Stimulated activated naive CD8-positive, alpha-beta T cell treated with anti-CD3 and anti-CD28 coated beads, Interleukin-15, Interleukin-2, amounts not matched to agents 100 U/mL and 50 U/mL, for 24 hours (primary cell): ENCODE measurements around the gene BACH2.

ENCODE experiments used
- ATAC-seq: fragments of 150-1000 bp; cut with Tn5 transposase; one replicate; pipeline ENCODE4 v1.10.0; 2021
- DNase-seq: peaks from one replicate; pipeline ENCODE4 v3.0.0; 2021

Gene BACH2

DNA sequence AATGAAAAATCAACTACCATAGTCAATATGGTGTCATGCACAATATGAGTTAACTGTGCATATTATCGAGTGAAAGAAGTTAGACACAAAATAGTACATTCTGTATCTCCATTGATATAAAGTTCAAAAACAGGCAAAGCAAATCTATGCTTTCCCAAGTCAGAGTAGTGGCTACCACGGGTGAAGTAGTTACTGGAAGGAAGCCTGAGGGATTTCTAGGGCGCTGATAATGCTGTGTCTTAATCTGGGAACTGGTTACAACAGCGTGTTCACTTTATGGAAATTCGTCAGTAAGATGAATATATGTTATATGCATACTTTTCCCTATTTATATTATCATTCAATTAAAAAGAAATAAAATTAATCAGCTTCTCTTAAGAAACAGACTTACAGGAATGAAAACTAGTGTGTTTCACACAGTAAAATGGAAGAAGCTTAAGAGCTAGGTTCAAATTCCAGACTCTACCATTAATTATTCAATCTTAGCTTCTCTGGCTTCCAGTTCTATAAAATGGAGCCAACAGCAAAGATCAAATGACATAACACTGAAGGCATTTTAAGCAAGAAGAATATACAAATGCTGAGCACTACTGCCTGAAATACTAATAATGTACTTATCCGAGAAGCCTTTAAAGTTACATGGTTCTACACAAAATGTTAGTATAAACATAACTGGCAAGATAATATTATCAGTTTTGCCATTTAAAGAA is 19.2 kb downstream of the BACH2 start:
- ATAC-seq (no peak), DNase-seq (no peak)

DNA sequence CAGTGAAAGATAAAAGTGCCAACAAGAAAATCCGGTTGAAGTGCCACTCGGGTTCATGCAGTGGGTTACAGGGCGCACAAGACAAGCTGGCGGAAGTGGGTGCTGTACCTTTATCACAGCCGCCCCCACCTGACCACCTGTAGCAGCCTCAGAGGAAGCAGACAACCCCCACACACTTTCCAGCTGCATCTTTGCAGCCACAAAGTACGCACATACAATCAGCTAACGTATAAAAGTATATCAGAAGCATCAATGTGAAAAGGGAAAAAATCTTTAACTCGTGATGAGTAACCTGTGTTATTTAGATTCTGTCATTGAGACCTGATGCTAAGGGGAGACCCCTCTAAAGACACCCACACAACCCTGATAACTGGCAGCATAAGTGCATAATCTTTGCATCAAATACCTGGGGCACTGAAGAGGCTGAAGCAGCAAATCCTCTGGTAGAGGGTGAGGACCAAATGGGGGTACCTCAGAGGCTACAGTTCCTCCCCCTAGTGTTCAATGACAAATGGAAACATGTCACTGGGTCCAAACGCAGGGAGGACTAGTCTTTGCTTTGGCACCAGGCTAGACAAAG is 22.1 kb downstream of the BACH2 start:
- DNase-seq (peak; percentile 88), ATAC-seq (peak; percentile 90)

DNA sequence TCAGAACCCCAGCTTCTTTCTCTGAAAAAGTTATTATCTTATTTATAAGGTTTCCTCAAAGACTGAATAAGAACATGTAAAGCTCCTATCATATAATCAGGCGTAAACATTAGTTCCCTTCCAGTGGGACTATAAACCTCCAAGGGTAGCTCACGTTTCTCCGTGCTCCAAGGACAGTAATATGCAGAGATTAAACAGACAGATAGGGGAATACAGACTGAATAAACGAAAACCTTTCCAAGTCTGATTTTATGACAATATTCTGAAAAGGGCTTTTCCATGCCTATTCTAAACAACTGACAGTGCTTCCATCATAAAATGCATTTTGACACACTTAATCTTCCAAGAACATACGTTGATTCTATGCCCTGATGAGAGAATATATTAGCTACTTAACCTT is 22.8 kb downstream of the BACH2 start:
- no peak for DNase-seq
- no peak for ATAC-seq

DNA sequence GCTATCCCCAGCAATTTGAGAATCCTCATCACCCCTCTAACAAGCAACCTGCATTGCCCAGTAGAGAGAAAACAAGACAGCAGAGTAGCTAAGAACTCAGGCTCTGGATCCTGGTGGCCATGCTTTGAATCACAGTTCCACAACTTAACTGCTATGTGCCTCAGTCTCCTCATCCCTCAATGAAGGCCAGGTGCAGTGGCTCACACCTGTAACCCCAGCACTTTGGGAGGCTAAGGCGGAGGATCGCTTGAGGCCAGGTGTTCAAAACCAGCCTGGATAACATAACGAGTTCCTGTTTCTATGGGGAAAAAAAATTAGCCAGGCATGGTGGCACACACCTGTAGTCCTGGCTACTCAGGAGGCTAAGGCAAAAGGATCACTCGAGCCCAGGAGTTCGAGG is 23.7 kb downstream of the BACH2 start:
- ATAC-seq (no peak), DNase-seq (no peak)

DNA sequence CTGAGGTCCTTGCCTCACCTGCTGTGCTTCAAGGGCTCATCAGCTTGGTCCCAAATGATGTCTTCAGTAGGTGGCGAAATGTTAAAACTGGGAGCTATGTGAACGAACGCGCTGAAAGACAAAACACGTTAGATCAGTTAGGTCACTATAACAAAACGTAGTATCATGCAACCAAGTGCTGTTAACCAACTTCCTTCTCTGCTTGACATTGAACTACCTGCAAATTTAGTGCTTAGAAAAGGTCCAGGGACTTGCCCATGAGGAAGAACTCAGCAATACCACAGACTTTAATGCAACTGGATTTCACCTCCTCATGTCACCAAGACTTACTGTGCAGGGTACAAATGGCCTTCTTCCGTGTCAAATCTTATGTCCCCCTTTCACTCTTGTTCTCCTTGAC is 24.8 kb downstream of the BACH2 start:
- DNase-seq, result no peak
- no peak for ATAC-seq

DNA sequence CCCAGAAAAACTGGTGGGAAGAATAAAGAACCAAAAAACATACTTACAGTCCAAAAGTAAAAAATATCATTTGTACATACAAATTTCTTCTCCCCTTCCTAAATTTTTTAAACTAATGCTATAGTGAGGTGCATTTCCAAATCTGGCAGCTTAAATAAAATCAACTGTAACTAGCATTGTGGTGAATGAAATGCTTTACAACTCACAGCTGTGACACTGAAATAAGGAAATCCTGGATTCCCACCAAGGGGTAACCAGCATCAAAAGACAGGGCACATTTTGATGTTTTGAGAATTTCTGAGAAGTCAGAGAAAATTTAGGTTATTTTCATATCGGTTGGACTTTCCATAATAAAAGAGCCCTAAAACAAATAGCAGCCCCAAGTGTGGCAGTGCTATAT is 27.3 kb downstream of the BACH2 start:
- DNase-seq, result no peak
- no peak for ATAC-seq

DNA sequence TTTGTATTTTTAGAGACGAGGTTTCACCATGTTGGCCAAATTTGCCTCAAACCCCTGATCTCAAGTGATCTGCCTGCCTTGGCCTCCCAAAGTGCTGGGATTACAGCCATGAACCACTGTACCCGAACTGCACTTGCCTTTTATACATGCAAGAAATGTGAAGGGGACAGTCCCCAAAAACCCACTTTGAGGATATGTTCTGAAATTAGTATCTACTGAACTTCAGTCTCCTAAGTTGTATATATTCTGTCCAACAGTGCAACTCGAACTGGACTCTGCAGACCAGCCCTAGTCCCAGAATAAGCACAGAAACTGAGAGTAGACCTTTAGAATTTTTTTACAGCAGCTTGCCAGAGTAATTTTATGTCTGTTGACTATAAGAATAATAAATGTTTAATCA is 28.5 kb downstream of the BACH2 start:
- DNase-seq, result no peak
- ATAC-seq, result peak; percentile 76

DNA sequence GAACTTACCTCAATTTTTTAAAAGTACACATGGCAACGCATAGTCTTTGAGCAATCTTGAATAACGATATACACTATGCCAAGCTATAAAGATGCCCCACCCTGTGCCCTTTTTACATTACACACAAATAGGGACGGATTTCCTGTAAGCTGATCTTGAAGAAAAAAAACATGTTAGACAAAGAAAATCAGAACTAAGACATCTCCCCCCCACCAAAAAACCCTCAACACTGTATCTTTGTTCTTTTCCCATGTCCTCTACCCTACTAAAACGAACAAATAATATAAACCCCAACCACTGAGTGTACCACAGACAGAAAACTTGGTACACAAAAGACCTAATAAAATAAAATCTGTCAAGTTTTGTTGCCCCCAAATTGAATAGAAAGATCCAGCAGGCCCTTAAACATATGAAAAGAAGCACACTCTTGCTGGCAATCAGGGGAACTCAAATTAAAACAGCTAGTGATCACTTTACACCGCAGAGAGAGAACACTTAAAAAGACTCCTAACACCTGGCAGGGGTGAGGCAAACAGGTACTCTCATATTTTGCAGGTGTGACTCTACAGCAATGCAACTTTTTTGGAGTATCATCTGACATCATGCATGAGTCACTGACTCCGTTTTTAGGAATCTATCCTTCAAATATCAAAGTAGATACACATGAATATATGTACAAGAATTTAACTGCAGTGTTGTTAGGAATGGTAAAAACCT is 29.6 kb downstream of the BACH2 start:
- ATAC-seq, result peak; percentile 31
- no peak for DNase-seq

DNA sequence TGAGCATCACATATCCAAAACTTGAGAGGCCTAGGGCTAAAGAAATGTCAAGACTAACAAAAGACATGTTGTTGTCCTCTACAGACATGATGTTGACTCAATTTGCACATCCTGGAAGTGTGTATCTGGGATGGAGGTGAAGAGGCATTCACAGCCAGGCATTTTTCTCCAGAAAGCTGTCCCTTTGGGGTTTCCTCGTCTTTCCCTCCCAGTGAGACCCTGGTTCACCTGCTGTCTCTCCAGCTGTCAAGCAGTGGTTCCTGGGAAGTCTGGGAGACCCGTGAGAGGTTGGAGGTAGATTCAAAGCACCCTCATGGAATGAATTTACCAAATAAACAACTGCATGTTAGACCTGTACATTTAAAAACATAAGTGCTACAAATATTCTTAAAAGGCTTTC is 32.1 kb downstream of the BACH2 start:
- ATAC-seq (no peak), DNase-seq (no peak)

DNA sequence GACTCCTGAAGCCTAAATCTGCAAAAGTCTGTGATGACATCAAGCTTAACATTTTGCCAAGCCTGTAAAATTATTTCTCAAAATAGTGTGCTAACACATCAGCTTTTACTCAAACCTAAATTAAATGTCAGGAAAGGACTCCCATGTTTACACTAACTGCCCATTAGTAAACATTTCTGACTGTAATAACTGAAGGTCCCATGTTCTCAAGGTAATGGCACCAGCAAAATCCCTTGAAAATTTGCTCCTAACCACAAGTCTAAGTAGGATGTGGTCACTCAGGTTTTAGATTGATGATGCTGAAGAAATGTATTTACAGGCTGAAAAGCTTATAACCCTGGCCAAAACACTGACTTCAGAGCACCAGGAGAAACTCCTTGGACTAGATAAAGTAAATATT is 33.0 kb downstream of the BACH2 start:
- ATAC-seq (no peak), DNase-seq (no peak)

DNA sequence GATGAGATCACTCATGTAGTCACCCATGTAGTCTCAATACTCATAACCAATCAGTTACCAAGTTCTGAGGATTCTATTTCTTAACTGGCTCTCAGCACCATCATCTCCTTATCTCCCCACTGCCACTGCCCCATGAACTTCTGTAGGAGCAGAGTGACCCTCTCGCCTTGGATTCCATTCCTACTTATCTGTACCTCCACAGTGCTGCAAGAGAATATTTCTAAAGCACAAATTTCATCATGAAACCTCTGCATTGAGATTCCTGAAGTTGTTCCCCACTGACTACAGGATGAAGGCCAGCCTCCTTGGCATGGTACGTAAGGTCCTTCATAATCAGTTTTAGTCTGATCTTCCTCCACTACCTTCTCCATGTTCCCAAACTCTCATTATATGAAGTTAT is 34.8 kb downstream of the BACH2 start:
- ATAC-seq (no peak), DNase-seq (no peak)

DNA sequence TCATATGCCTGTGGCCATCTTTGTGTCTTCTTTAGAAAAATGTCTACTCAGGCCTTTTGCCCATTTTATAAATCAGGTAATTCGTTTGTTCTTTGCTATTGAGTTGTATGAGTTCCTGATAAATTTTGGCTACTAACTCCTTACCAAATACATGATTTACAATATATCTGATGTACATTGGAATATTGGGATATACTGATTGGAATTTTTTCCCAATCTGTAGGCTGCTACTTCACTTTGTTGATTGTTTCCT is 39.2 kb downstream of the BACH2 start:
- DNase-seq (no peak), ATAC-seq (no peak)

DNA sequence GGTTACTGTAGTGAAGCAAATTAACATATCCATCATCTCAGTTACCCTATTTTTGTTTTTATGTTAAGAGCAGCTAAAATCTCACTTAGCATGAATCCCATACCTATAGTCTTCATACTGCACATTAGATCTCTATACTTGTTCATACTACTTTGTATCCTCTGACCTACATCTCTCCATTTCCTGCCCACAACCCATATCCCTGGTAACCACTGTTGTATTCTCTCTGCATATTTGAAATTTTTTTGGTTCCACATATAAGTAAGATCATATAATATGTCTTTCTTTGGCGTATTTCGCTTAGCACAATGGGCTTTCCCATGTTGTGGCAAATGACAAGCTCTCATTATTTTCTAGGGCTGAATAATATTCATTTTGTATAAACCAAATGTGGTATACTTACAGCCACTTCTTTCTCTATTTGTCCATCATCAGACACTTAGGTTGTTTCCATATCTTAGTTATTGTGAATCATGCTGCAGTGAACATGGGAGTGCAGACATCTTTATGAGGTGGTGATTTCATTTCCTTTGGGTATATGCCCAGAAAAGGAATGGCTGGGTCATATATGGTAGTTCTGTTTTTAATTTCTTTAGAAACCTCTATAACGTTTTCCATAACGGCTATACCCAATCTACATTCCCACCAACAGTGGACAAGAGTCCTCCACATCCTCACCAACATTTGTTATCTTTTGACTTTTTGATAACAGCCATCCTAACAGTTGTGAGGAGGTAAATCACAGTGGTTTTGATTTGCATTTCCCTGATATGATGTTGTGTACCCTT is 39.8 kb downstream of the BACH2 start:
- DNase-seq (no peak), ATAC-seq (peak; percentile 90)

DNA sequence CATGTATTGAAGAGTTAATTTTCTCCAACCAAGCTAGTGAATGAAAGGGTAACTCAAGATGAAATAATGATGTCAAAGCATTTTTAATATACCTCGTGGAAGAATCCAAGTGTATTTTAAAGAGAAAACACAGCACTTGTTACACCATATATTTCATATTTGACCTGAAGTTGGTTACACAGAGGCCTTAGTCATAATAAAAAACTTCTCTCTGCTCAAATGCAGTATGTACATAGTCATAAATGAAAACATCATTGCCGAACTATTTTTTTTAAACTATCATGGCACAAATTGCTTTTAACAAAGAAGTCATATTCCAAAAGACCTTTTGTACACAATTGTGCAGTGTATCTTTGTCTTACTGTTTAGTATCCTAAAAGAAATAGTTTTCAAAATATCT is 43.0 kb downstream of the BACH2 start:
- ATAC-seq (no peak), DNase-seq (no peak)

DNA sequence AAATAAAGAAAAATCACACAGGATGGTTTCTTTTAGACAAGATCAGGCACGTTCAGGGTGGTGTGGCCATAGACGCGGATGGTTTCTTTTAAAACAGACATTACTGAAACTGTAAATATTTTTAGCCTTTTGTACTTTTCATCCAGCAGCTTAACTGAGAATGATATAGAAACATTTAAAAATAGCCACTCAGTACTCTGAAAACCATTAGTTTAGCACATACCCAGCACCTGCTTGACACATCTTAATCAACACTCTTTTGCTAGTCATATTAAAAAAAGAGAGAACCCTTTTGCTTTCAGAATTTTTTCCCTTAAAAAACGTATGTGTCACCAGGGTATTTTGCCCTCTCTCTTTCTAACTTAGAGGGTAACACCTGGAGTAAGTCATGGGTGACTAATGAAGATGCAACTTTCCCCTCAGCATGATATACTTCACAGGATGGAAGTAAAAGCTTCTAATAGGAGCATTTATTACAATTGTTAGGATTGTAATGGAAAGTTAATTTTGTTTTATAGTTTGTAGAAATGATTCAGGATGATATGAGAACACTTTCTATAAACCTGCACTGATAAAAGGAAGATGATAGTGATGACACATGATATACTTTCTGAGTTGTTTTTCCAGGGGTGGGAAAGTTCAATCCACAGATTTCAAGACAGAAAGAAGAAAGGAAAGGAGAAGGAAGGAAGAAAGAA is 45.2 kb downstream of the BACH2 start:
- peak; percentile 69 for ATAC-seq
- no peak for DNase-seq

DNA sequence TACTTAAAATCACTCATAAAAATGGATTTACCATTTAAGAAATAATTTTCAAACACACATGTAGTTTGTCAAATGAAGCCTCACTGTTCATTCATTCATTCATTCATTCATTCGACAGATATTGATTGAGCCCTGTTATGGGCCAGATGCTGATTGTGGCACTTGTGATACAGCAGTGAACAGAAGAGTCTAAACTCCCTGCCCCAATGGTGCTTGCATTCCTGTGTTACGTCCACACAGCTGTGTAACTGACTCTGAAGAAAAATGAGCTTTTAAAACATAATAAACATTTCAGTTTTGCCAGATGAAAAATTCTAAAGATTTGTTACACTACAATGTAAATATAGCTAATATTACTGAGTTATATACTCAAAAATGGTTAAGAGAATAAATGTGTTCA is 46.2 kb downstream of the BACH2 start:
- DNase-seq, result no peak
- ATAC-seq, result no peak

DNA sequence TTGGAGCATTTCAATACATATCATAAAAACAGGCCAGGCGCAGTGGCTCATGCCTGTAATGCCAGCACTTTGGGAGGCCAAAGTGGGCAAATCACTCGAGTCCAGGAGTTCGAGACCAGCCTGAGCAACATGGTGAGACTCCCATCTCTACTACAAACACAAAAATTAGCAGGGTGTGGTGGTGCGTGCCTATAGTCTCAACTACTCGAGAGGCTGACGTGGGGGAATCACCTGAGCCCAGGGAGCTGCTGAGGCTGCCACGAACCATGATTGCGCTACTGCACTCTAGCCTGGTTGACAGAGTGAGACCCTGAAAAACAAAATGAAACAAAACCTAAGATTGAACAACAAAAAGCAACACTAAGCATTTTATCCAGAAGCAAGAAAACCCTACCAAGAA is 47.2 kb downstream of the BACH2 start:
- ATAC-seq, result peak; percentile 77
- DNase-seq, result peak; percentile 67

DNA sequence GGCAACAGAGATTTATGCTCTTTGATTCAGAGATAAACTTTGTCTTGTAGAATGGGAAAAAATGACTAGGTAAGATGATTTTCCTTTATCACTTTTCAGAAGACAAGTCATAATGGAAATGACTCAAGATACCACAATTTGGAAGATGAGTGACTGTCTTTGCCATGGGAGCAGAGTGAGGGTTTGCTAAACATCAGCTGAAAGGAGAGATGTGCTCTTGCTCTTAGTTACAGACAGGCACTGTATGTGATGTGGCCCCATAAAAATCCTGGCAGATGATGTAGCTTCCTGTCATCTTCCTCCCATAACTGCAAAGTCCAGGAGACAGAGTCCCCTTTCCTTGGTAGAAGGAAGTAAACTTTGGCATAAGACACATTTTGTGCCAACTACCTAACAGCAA is 47.6 kb downstream of the BACH2 start:
- no peak for DNase-seq
- ATAC-seq, result peak; percentile 82

DNA sequence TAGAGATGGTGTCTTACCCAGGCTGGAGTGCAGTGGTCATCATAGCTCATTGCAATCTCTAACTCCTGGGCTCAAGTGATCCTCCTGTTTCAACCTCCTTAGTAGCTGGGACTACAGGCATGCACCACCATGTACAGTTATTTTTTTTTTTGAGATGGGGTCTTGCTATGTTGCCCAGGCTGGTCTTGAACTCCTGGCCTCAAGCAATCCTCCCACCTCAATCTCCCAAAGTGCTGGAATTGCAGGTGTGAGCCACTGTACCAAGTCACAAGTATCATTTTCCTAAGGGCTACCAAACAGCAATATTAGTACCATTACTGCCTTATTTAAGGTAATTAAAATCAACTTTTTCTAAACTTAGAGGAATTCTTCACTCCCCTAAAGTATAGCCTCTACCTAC is 49.4 kb downstream of the BACH2 start:
- no peak for DNase-seq
- no peak for ATAC-seq

DNA sequence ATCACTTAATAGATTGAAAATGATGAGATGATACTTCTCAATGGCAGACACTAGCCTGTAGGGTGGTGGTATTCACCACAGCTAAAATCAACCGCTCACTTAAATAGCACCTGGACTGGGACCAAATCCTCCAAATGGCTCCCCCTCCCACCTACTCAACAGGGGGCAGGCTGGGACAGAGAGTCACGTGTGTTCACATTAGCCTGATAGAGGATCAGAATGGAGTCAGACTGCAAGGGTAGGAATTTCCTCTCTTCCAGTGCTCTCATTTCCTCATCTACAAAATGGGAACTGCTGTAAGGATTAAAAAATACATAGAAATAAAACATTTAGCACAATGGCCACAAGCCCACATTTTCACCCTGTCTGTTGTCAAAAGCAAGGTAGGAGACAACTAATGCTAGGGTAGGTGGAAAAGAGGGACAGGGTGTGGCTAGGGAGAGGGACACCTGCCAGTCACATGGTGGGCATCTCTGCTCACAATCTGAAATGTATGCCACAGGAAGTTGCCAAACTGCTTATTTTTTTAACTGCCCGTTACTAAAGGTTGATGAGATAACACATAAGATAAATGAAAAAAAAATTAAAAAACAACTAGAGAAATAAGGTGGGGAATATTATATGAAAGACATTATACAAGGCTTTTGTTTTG is 55.3 kb downstream of the BACH2 start:
- ATAC-seq (no peak), DNase-seq (no peak)

DNA sequence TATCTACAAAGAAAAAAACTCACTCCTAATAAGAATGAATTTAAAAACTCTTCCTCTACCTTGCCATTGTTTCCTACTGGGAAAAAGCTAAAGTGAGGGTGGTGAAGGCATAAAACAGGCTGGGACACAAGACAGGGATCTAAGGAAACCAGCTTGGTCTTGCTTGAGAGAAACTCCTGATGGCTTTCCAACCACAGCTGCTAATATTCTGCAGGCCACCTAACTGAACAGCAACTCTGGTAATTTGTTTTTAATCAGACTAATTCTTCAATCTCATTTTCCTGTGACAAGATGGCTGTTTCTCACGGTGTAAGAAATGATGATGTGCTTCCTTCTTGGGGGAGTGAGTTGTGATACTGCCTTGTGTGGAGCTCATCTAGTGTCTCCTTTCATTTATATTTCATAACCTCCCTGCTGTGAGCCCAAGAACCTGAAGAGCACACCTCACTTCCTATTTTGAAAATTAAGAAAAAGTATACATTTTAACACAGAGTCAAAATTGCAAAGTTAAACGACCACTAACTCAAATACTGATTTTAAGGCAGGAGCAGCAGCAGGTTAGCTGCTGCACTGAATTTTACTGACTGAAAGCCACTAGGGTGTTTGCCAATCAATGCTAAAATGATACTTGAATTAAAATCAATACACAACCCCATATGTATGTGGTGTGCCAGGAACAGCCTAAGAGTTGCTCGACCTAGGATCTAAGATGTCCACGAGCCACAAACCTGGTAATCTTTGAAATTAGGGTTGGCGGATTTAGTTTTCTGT is 58.0 kb downstream of the BACH2 start:
- DNase-seq, result no peak
- ATAC-seq, result no peak
